Neural progenitor cell (in vitro differentiated cells): ENCODE data around the gene TRPM3. TPM values are rescaled to one million over a fixed set of nuclear protein-coding genes. Genes with fewer than 3 reads are reported as not detected.

Source experiments
- DNase-seq: peaks from one replicate; pipeline ENCODE4 v3.0.0-alpha.2; 2016; ENCODE audit warnings: low spot score
- H2AFZ ChIP-seq: fragments of 200-600 bp; sonication (generic); replicated peaks from 2 replicates; pipeline ENCODE4 v1.6.1; 2016; ENCODE audit warnings: antibody characterized with exemption
- H3F3A ChIP-seq: fragments of 200-600 bp; sonication (generic); 2 replicates; pipeline ENCODE4 v1.6.1; 2016; ENCODE audit warnings: antibody characterized with exemption, low read depth
- H3K27ac ChIP-seq: fragments of 200-600 bp; sonication (generic); 2 replicates; pipeline ENCODE4 v1.5.1; 2016; ENCODE audit warnings: mild to moderate bottlenecking
- H3K27me3 ChIP-seq: fragments of 200-600 bp; sonication (generic); 2 replicates; pipeline ENCODE4 v1.6.1; 2016; ENCODE audit warnings: mild to moderate bottlenecking, moderate library complexity
- H3K36me3 ChIP-seq: fragments of 200-600 bp; sonication (generic); 2 replicates; pipeline ENCODE4 v1.5.1; 2016
- H3K4me1 ChIP-seq: fragments of 200-600 bp; sonication (generic); 2 replicates; pipeline ENCODE4 v1.6.1; 2016; ENCODE audit warnings: mixed run types
- H3K4me2 ChIP-seq: fragments of 200-600 bp; sonication (generic); 2 replicates; pipeline ENCODE4 v1.6.1; 2016
- H3K4me3 ChIP-seq: fragments of 200-600 bp; sonication (generic); 2 replicates; pipeline ENCODE4 v1.5.1; 2016
- H3K79me2 ChIP-seq: fragments of 200-600 bp; sonication (generic); 2 replicates; pipeline ENCODE4 v1.6.1; 2016; ENCODE audit warnings: low read depth
- H3K9ac ChIP-seq: fragments of 200-600 bp; sonication (generic); 2 replicates; pipeline ENCODE4 v1.6.1; 2016
- H3K9me3 ChIP-seq: fragments of 200-600 bp; sonication (generic); 2 replicates; pipeline ENCODE4 v1.5.1; 2016; ENCODE audit warnings: low read depth
- H4K20me1 ChIP-seq: fragments of 200-600 bp; sonication (generic); 2 replicates; pipeline ENCODE4 v1.6.1; 2016; ENCODE audit warnings: low read depth
- H3K27ac Mint-ChIP-seq: 3 replicates; pipeline ENCODE4 v1.8.0; 2021; ENCODE audit warnings: mixed read lengths
- H3K27me3 Mint-ChIP-seq: 2 replicates; pipeline ENCODE4 v1.8.0; 2022; ENCODE audit warnings: low read depth, mild to moderate bottlenecking, inconsistent platforms, moderate library complexity, mixed read lengths; ENCODE audit not compliant: insufficient read depth
- H3K36me3 Mint-ChIP-seq: 3 replicates; pipeline ENCODE4 v1.8.0; 2021; ENCODE audit warnings: mixed read lengths
- H3K4me1 Mint-ChIP-seq: 3 replicates; pipeline ENCODE4 v1.8.0; 2021; ENCODE audit warnings: mixed read lengths
- H3K4me3 Mint-ChIP-seq: 3 replicates; pipeline ENCODE4 v1.8.0; 2021; ENCODE audit warnings: mild to moderate bottlenecking, moderate library complexity, mixed read lengths
- H3K9me3 Mint-ChIP-seq: 3 replicates; pipeline ENCODE4 v1.8.0; 2020; ENCODE audit warnings: mixed read lengths
- CTCF ChIP-seq: fragments of 200-600 bp; sonication (generic); IDR thresholded peaks from 2 replicates; pipeline ENCODE4 v1.5.1; 2017; ENCODE audit warnings: antibody characterized with exemption, mild to moderate bottlenecking
- EZH2 ChIP-seq: fragments of 200-600 bp; sonication (generic); IDR thresholded peaks from 2 replicates; pipeline ENCODE4 v1.6.1; 2017; ENCODE audit warnings: antibody characterized with exemption, mild to moderate bottlenecking, moderate library complexity
- EZH2phosphoT487 ChIP-seq: fragments of 200-600 bp; sonication (generic); IDR thresholded peaks from 2 replicates; pipeline ENCODE4 v1.6.1; 2017; ENCODE audit warnings: antibody characterized with exemption
- total RNA-seq: library from RNA; depleted of rRNA; stranded (reverse); fragments of >200 nt; gene quantifications from 2 replicates; pipeline ENCODE4 v1.2.3, GENCODE V29; 2015; ENCODE audit warnings: low replicate concordance

The TRPM3 gene
- total RNA-seq, 1 donor from 2014 or later = 37.2 TPM

DNA sequence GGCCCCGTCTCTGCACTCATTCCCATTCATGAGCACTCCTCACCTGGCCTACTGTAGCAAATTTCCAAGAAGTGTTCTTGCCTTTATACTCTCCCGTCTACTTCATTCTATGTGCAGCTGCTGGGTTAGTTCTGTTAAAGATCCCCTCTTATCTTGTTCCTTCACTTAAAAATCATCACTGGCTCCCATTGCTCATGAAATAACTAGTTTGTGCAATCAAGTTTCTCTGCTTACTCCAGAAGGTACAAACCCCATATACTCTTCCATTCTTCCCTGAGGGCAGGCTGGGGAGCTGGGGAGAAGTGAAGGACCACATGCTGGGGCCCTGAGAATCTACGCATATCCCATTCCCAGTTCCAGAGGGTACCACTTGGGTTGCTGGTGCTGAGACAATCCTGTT lies 622.6 kb downstream of the TRPM3 start:
- Histone ChIP-seq H3K9me3 (no peaks in the 10 kb centered on the region), H2AFZ (no peak overlapping the region), H3K27ac (no peak overlapping the region), H3K4me3 (no peak overlapping the region), H4K20me1 (no peaks in the 10 kb centered on the region), H3K79me2 (no peaks in the 10 kb centered on the region), H3K27me3 (no peaks in the 10 kb centered on the region), H3K36me3 (no peaks in the 10 kb centered on the region), H3K4me1 (no peaks in the 10 kb centered on the region), H3K4me2 (no peak overlapping the region), H3K9ac (no peak overlapping the region), H3F3A (no peaks in the 10 kb centered on the region)
- H3K4me3 Mint-ChIP-seq = no peak overlapping the region
- H3K27me3 Mint-ChIP-seq = peaks cover 6% of the 10 kb centered on the region
- H3K27ac Mint-ChIP-seq = no peak overlapping the region
- no peaks in the 10 kb centered on the region for H3K9me3 Mint-ChIP-seq
- no peak for TF ChIP-seq EZH2
- TF ChIP-seq CTCF = no peak
- TF ChIP-seq EZH2phosphoT487 = no peak
- H3K4me1 Mint-ChIP-seq = no peaks in the 10 kb centered on the region
- no peaks in the 10 kb centered on the region for H3K36me3 Mint-ChIP-seq
- no peak for DNase-seq

GRCh38 chr9:70496244-70496643 lies 625.2 kb downstream of the TRPM3 start:
- H3K27ac Mint-ChIP-seq = no peak overlapping the region
- H3K9me3 ChIP-seq = no peaks in the 10 kb centered on the region
- H3K4me1 Mint-ChIP-seq = peaks cover 5% of the 10 kb centered on the region
- no peak overlapping the region for H3K9ac ChIP-seq
- H3K9me3 Mint-ChIP-seq = no peaks in the 10 kb centered on the region
- no peak overlapping the region for H3K4me2 ChIP-seq
- no peaks in the 10 kb centered on the region for H3K79me2 ChIP-seq
- peaks cover 6% of the 10 kb centered on the region for H3K4me1 ChIP-seq
- H4K20me1 ChIP-seq = no peaks in the 10 kb centered on the region
- no peak for DNase-seq
- H3K27ac ChIP-seq = no peak overlapping the region
- no peak overlapping the region for H3K4me3 ChIP-seq
- peaks cover 7% of the 10 kb centered on the region for H3K27me3 Mint-ChIP-seq
- no peak for TF ChIP-seq EZH2
- no peak for TF ChIP-seq CTCF
- no peak for TF ChIP-seq EZH2phosphoT487
- no peaks in the 10 kb centered on the region for H3K27me3 ChIP-seq
- H3K36me3 Mint-ChIP-seq = no peaks in the 10 kb centered on the region
- H2AFZ ChIP-seq = no peak overlapping the region
- H3F3A ChIP-seq = no peaks in the 10 kb centered on the region
- no peak overlapping the region for H3K4me3 Mint-ChIP-seq
- H3K36me3 ChIP-seq = no peaks in the 10 kb centered on the region

- peaks cover 6% of the 10 kb centered on the region for H3K4me1 Mint-ChIP-seq
- Histone ChIP-seq H3K4me1 (peaks cover 6% of the 10 kb centered on the region), H2AFZ (no peak overlapping the region), H3K4me3 (no peak overlapping the region), H3K9me3 (no peaks in the 10 kb centered on the region), H3K27ac (no peak overlapping the region), H3K36me3 (no peaks in the 10 kb centered on the region), H3K27me3 (no peaks in the 10 kb centered on the region), H3K9ac (no peak overlapping the region), H3F3A (no peaks in the 10 kb centered on the region), H3K79me2 (no peaks in the 10 kb centered on the region), H4K20me1 (no peaks in the 10 kb centered on the region), H3K4me2 (no peak overlapping the region)
- no peak for DNase-seq
- H3K27me3 Mint-ChIP-seq = peaks cover 9% of the 10 kb centered on the region
- TF ChIP-seq CTCF (no peak), EZH2 (no peak), EZH2phosphoT487 (no peak)
- H3K36me3 Mint-ChIP-seq = no peaks in the 10 kb centered on the region
- no peaks in the 10 kb centered on the region for H3K9me3 Mint-ChIP-seq
- H3K4me3 Mint-ChIP-seq = no peak overlapping the region
- H3K27ac Mint-ChIP-seq = no peak overlapping the region
Measured at GRCh38 chr9:70495514-70495913, 625.9 kb downstream of the TRPM3 start.
